ENCODE measurements around the gene VPS13D. TPM values are rescaled to one million over a fixed set of nuclear protein-coding genes. Genes with fewer than 3 reads are reported as not detected.

The VPS13D gene
- total RNA-seq, 4 donors from 2014 or later, result 60.9 to 91.6 (median 71.6) TPM

- Histone ChIP-seq H3K4me3 (no peak overlapping the region), H3K4me1 (peaks cover 27 to 40% of the 10 kb centered on the region in 2 donors), H3K27me3 (no peaks in the 10 kb centered on the region), H3K36me3 (peaks cover 0 to 2% of the 10 kb centered on the region in 2 donors), H3K9me3 (no peaks in the 10 kb centered on the region), H3K27ac (no peak overlapping the region)
- intact Hi-C loops (cut with DNase I; ENCODE audit: low total_unique reads), result no loop called here
- ATAC-seq, result no peak
- in situ Hi-C loops (cut with MboI; ENCODE audit: low sequenced_read_pairs in 4 of 4), result no loop called here
- DNase-seq, result no peak
- no peak for TF ChIP-seq CTCF (IDR thresholded peaks at IDR 0.05 in 4 of 5, conservative IDR thresholded peaks at IDR 0.05 in 1 of 5)
- TF ChIP-seq POLR2A (IDR thresholded peaks at IDR 0.05), result no peak
Measured at GRCh38 chr1:12513181-12513580, 283.4 kb downstream of the VPS13D start.

GRCh38 chr1:12514590-12514989, 284.8 kb downstream of the VPS13D start:
- peaks cover 37 to 52% of the 10 kb centered on the region in 2 donors for H3K4me1 ChIP-seq
- H3K4me3 ChIP-seq, result no peak overlapping the region
- no peak overlapping the region for H3K27ac ChIP-seq
- no peaks in the 10 kb centered on the region for H3K27me3 ChIP-seq
- no peak for TF ChIP-seq CTCF (IDR thresholded peaks at IDR 0.05 in 4 of 5, conservative IDR thresholded peaks at IDR 0.05 in 1 of 5)
- TF ChIP-seq POLR2A (IDR thresholded peaks at IDR 0.05), result no peak
- intact Hi-C loops (cut with DNase I; ENCODE audit: low total_unique reads), result no loop called here
- H3K9me3 ChIP-seq, result no peaks in the 10 kb centered on the region
- ATAC-seq (no peak), DNase-seq (no peak)
- in situ Hi-C loops (cut with MboI; ENCODE audit: low sequenced_read_pairs in 4 of 4), result no loop called here
- H3K36me3 ChIP-seq, result no peaks in the 10 kb centered on the region

GRCh38 chr1:12515234-12515633, 285.4 kb downstream of the VPS13D start:
- in situ Hi-C loops (cut with MboI; ENCODE audit: low sequenced_read_pairs in 4 of 4) (no loop called here), intact Hi-C loops (cut with DNase I; ENCODE audit: low total_unique reads) (no loop called here)
- no peak overlapping the region for H3K27ac ChIP-seq
- H3K4me1 ChIP-seq, result peaks cover 34 to 47% of the 10 kb centered on the region in 2 donors
- no peak overlapping the region for H3K4me3 ChIP-seq
- no peaks in the 10 kb centered on the region for H3K9me3 ChIP-seq
- DNase-seq (no peak), ATAC-seq (no peak)
- H3K27me3 ChIP-seq, result no peaks in the 10 kb centered on the region
- TF ChIP-seq POLR2A (IDR thresholded peaks at IDR 0.05) (no peak), CTCF (IDR thresholded peaks at IDR 0.05 in 4 of 5, conservative IDR thresholded peaks at IDR 0.05 in 1 of 5) (no peak)
- H3K36me3 ChIP-seq, result no peaks in the 10 kb centered on the region

GRCh38 chr1:12516741-12517140, 286.9 kb downstream of the VPS13D start:
- TF ChIP-seq CTCF (IDR thresholded peaks at IDR 0.05 in 4 of 5, conservative IDR thresholded peaks at IDR 0.05 in 1 of 5), result no peak
- TF ChIP-seq POLR2A (IDR thresholded peaks at IDR 0.05), result no peak
- no peak for DNase-seq
- no peaks in the 10 kb centered on the region for H3K9me3 ChIP-seq
- peaks cover 19 to 32% of the 10 kb centered on the region in 2 donors for H3K4me1 ChIP-seq
- H3K27ac ChIP-seq, result no peak overlapping the region
- ATAC-seq, result no peak
- intact Hi-C loops (cut with DNase I; ENCODE audit: low total_unique reads) (no loop called here), in situ Hi-C loops (cut with MboI; ENCODE audit: low sequenced_read_pairs in 4 of 4) (no loop called here)
- no peaks in the 10 kb centered on the region for H3K27me3 ChIP-seq
- H3K4me3 ChIP-seq, result no peak overlapping the region
- H3K36me3 ChIP-seq, result no peaks in the 10 kb centered on the region
